C4-2B (cell line): Measurements from ENCODE around the gene LRP1B.

ENCODE experiments used
- CTCF ChIP-seq: fragments of 450-650 bp; conservative IDR thresholded peaks from 2 replicates; pipeline ENCODE4 v1.5.1; 2017; ENCODE audit warnings: mild to moderate bottlenecking
- ZFX ChIP-seq: fragments of 450-650 bp; IDR thresholded peaks from 2 replicates; pipeline ENCODE4 v1.6.1; 2017

- TF ChIP-seq CTCF (no peak), ZFX (no peak)
Observed at GRCh38 chr2:142048581-142048980, 82.2 kb downstream of the LRP1B start.
